Activated CD8-positive, alpha-beta T cell treated with anti-CD3 and anti-CD28 coated beads for 36 hours (primary cell): Measurements from ENCODE around the gene ELANE. TPM values are rescaled to one million over a fixed set of nuclear protein-coding genes. Genes with fewer than 3 reads are reported as not detected.

Experiments
- ATAC-seq: fragments of 200-7000 bp; cut with Tn5 transposase; one replicate; pipeline ENCODE4 v1.10.0; 2021; ENCODE audit warnings: mild to moderate bottlenecking, moderate library complexity
- CTCF ChIA-PET: fragments of 350-600 bp; sonication (Branson Sonifier 250); formaldehyde crosslinking; loops from one replicate; lab custom pipeline; 2021; ENCODE audit warnings: antibody characterized with exemption; lab: Charles Lee
- POLR2A ChIA-PET: fragments of 350-600 bp; sonication (Branson Sonifier 250); formaldehyde crosslinking; loops from one replicate; lab custom pipeline; 2021; ENCODE audit warnings: antibody characterized with exemption; lab: Charles Lee
- DNase-seq: peaks from one replicate; pipeline ENCODE4 v3.0.0-alpha.2; 2020
- H3K27ac Mint-ChIP-seq: one replicate; pipeline ENCODE4 v1.8.0; 2021; ENCODE audit warnings: mild to moderate bottlenecking, mixed read lengths
- H3K27me3 Mint-ChIP-seq: one replicate; pipeline ENCODE4 v1.8.0; 2021; ENCODE audit warnings: mixed read lengths
- H3K36me3 Mint-ChIP-seq: one replicate; pipeline ENCODE4 v1.8.0; 2021; ENCODE audit warnings: low read depth, mixed read lengths
- H3K4me1 Mint-ChIP-seq: one replicate; pipeline ENCODE4 v1.8.0; 2021; ENCODE audit warnings: low read depth, mixed read lengths
- H3K4me3 Mint-ChIP-seq: one replicate; pipeline ENCODE4 v1.8.0; 2021; ENCODE audit warnings: mild to moderate bottlenecking, moderate library complexity, mixed read lengths
- H3K9me3 Mint-ChIP-seq: one replicate; pipeline ENCODE4 v1.8.0; 2021; ENCODE audit warnings: mixed read lengths
- intact Hi-C: fragments of 100-400 bp; cut with micrococcal nuclease; formaldehyde crosslinking; loops from one replicate; pipeline ENCODE4 v1.10.0; 2022
- total RNA-seq, 2 experiments: library from RNA; stranded (reverse); gene quantifications; one replicate each; pipeline ENCODE4 v1.2.3, GENCODE V29; 2021
- TF ChIP-seq, protein P1 (sequence below): fragments of 200-600 bp; IDR thresholded peaks from one replicate; pipeline ENCODE4 v1.8.0; 2022; ENCODE audit warnings: antibody characterized with exemption, mild to moderate bottlenecking

Gene ELANE
- total RNA-seq, 2 experiments from 2014 or later = not detected

DNA sequence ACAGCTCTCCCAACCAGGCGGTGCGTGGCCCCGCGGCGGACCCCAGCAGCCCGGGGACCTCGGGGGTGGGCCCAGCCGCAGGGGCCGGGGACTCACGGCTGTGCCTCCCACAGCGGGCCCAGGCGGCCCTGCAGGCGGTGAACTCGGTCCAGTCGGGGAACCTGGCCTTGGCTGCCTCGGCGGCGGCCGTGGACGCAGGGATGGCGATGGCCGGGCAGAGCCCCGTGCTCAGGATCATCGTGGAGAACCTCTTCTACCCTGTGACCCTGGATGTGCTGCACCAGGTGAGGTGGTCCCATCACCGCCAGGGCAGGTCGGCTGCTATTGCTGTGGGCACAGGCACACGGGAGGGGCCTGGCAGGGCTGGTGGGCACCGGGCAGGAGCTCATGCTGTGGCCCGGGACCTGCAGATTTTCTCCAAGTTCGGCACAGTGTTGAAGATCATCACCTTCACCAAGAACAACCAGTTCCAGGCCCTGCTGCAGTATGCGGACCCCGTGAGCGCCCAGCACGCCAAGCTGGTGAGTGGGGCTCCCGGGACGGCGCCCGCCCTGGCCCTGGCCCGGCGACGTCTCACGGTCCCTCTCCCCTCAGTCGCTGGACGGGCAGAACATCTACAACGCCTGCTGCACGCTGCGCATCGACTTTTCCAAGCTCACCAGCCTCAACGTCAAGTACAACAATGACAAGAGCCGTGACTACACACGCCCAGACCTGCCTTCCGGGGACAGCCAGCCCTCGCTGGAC is 47.5 kb upstream of the ELANE start:
- intact Hi-C loops = no loop called here
- Mint-ChIP-seq H3K4me1 (peaks cover 41% of the 10 kb centered on the region), H3K4me3 (no peak overlapping the region), H3K27ac (no peak overlapping the region), H3K36me3 (peaks cover 68% of the 10 kb centered on the region), H3K27me3 (no peaks in the 10 kb centered on the region), H3K9me3 (no peaks in the 10 kb centered on the region)
- ATAC-seq (no peak), DNase-seq (no peak)
- CTCF ChIA-PET = no interaction called here
- TF ChIP-seq, protein P1, sequence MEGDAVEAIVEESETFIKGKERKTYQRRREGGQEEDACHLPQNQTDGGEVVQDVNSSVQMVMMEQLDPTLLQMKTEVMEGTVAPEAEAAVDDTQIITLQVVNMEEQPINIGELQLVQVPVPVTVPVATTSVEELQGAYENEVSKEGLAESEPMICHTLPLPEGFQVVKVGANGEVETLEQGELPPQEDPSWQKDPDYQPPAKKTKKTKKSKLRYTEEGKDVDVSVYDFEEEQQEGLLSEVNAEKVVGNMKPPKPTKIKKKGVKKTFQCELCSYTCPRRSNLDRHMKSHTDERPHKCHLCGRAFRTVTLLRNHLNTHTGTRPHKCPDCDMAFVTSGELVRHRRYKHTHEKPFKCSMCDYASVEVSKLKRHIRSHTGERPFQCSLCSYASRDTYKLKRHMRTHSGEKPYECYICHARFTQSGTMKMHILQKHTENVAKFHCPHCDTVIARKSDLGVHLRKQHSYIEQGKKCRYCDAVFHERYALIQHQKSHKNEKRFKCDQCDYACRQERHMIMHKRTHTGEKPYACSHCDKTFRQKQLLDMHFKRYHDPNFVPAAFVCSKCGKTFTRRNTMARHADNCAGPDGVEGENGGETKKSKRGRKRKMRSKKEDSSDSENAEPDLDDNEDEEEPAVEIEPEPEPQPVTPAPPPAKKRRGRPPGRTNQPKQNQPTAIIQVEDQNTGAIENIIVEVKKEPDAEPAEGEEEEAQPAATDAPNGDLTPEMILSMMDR = no peak
- POLR2A ChIA-PET = interaction anchor here (1.0 to 9.6 kb wide), 8 partner anchors 9 to 183 kb away, joined by 3 to 106 read pairs (median 4); partner anchors contain the start of gene AZU1

DNA sequence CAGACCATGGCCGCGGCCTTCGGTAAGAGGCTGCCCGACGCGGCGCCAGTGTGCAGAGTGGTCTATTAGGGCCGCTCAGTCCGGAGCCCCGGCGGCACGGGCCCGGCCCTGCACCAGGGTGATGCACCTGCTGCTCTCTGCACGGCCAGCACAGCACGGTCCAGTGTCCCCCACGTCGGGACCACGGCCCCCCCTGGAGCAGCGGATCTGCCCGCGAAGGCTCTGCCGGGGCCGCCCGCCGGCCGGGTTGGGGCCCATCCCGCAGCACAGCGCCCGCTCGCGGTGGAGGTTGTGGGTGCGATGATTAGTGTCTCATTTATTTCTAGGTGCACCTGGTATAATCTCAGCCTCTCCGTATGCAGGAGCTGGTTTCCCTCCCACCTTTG is 46.9 kb upstream of the ELANE start:
- no peak overlapping the region for H3K27ac Mint-ChIP-seq
- CTCF ChIA-PET = no interaction called here
- TF ChIP-seq, protein P1 = no peak
- no peak for DNase-seq
- intact Hi-C loops = no loop called here
- POLR2A ChIA-PET = interaction anchor here (1.0 to 9.6 kb wide), 8 partner anchors 6 to 32 kb away, joined by 3 to 106 read pairs (median 4); partner anchors contain the start of genes AZU1 and PTBP1
- H3K27me3 Mint-ChIP-seq = no peaks in the 10 kb centered on the region
- H3K4me1 Mint-ChIP-seq = peaks cover 36% of the 10 kb centered on the region
- ATAC-seq = no peak
- H3K9me3 Mint-ChIP-seq = no peaks in the 10 kb centered on the region
- peaks cover 68% of the 10 kb centered on the region for H3K36me3 Mint-ChIP-seq
- no peak overlapping the region for H3K4me3 Mint-ChIP-seq

DNA sequence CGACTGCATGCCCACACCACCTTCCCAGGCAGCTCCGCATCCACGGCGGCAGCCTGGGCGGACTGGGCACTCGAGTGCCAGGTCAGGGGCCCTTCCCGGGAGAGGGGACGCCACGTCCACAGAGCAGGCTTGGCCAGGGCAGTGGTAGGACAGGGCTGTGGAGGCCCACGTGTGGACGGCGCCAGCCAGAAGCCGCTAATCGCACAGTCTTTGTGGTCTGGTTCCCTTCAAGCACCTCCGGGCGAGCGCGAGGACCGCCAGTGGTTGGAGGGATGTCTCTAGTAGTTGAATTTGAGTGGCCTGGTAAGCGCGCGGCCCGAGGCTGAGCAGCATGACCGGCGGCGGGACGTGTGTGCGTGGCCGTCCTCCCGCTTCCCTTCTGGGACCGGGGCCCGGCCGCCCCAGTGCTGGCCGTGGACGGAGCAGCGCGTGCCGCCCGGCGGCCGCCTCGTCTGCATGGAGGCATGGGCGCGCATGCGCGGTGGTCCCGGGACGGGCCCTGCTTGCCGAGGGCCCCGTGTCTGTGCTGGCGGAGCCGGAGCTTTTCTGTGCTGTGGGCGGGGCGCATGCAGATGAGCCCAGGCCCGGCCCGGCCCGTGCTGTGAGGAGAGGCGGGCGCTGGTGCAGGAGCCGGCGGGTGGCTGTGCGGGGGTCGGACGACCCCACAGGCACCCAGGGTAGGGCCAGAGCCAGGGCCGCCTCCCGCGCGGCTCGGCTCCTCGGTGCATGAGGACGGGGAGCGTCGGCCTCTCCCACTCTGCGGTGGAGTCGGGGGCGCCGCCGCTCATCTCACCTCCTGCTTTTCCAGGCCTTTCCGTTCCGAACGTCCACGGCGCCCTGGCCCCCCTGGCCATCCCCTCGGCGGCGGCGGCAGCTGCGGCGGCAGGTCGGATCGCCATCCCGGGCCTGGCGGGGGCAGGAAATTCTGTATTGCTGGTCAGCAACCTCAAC is 46.2 kb upstream of the ELANE start:
- no peaks in the 10 kb centered on the region for H3K9me3 Mint-ChIP-seq
- H3K27ac Mint-ChIP-seq = no peak overlapping the region
- H3K4me3 Mint-ChIP-seq = no peak overlapping the region
- intact Hi-C loops = no loop called here
- ChIA-PET POLR2A (interaction anchor here (1.0 to 6.8 kb wide), 7 partner anchors 6 to 611 kb away, joined by 3 to 99 read pairs (median 4); partner anchors contain the start of genes AZU1 and PTBP1), CTCF (no interaction called here)
- DNase-seq (no peak), ATAC-seq (no peak)
- peaks cover 30% of the 10 kb centered on the region for H3K4me1 Mint-ChIP-seq
- H3K27me3 Mint-ChIP-seq = no peaks in the 10 kb centered on the region
- TF ChIP-seq, protein P1 = no peak
- peaks cover 67% of the 10 kb centered on the region for H3K36me3 Mint-ChIP-seq

DNA sequence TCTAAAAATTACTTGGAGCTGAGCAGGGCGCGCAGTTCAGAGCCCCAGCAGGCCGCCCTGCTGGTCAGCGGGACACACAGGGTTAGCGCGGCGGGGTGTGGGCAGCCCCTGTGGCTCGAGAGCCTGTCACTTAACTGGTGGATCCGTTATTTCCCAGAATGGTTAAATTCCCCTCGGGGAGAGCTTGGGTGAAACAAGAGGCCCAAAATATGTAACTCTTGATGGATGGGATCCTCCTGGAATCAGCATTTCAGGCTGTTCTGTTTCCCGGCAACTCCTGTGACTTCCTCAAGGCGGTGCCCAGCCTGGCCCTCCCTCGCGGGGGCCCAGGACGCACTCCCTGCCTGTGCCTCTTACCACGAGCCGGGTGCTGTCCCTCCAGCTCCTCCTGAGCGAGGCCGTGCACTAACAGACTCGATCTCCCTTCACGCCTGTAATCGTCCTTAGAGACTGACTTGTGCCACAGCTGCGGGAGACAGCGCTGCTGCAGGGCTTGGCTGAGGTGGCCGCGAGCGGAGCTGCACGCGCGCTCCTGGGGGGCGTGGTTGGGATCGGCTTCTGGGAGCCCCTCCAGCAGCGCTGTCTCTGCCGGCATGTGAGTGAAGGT is 45.2 kb upstream of the ELANE start:
- ChIA-PET POLR2A (interaction anchor here (0.7 to 6.8 kb wide), 3 partner anchors 7 to 610 kb away, joined by 3 to 99 read pairs (median 3); partner anchors contain the start of gene PTBP1), CTCF (no interaction called here)
- ATAC-seq (no peak), DNase-seq (no peak)
- TF ChIP-seq, protein P1 = no peak
- Mint-ChIP-seq H3K9me3 (no peaks in the 10 kb centered on the region), H3K27ac (no peak overlapping the region), H3K4me1 (peaks cover 23% of the 10 kb centered on the region), H3K4me3 (no peak overlapping the region), H3K36me3 (peaks cover 63% of the 10 kb centered on the region), H3K27me3 (no peaks in the 10 kb centered on the region)
- intact Hi-C loops = no loop called here
